ENCODE results near the gene GALNT18.
"Not testable (repeated sequence)": the region's sequence is repeated elsewhere in the genome, so short reads cannot be mapped to it uniquely, and the experiment has no call there.

Gene GALNT18

GRCh38 chr11:11374358-11375148 is 247.3 kb downstream of the GALNT18 start:
- no peak overlapping the region for H3K27ac ChIP-seq (ENCODE audit: low read depth, low read length)
- no peaks in the 10 kb centered on the region for H3K4me1 ChIP-seq (ENCODE audit: insufficient read depth, low read length)
- no peak overlapping the region for H3K4me3 ChIP-seq (ENCODE audit: low read depth in 1 of 2, low read length in 2 of 2)
- H3K36me3 ChIP-seq (ENCODE audit: insufficient read depth, low read length): peaks cover 15% of the 10 kb centered on the region
- H3K27me3 ChIP-seq (ENCODE audit: control insufficient read depth in 1 of 2, insufficient read depth in 2 of 2, low read length in 2 of 2): no peaks in the 10 kb centered on the region
- no peaks in the 10 kb centered on the region for H3K9me3 ChIP-seq (ENCODE audit: low read length)
- no peak overlapping the region for H3K9ac ChIP-seq (ENCODE audit: low read length)

DNA sequence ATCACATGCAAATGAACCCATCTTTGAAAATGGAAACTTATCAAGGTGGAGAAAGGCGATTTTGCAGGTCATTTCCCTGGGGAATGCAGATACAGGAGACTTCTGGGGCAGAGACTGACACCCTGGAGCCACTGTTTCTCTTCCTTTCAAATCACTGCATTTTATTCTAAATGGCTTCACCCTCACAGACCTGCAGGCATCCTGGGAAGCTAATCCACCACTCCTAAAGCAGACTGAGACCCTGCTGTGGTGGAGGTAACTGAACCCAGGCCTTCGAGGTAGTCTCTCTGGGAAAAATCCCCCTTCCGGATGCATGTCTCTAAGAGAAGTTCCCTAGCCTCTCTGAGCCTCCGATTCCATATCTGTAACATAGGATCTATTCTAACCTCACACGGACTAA is 247.9 kb downstream of the GALNT18 start:
- no peak overlapping the region for H3K27ac ChIP-seq (ENCODE audit: low read depth, low read length)
- H3K4me3 ChIP-seq (ENCODE audit: low read depth in 1 of 2, low read length in 2 of 2): no peak overlapping the region
- H3K9me3 ChIP-seq (ENCODE audit: low read length): no peaks in the 10 kb centered on the region
- no peaks in the 10 kb centered on the region for H3K4me1 ChIP-seq (ENCODE audit: insufficient read depth, low read length)
- H3K36me3 ChIP-seq (ENCODE audit: insufficient read depth, low read length): peaks cover 15% of the 10 kb centered on the region
- no peak overlapping the region for H3K9ac ChIP-seq (ENCODE audit: low read length)
- H3K27me3 ChIP-seq (ENCODE audit: control insufficient read depth in 1 of 2, insufficient read depth in 2 of 2, low read length in 2 of 2): no peaks in the 10 kb centered on the region

DNA sequence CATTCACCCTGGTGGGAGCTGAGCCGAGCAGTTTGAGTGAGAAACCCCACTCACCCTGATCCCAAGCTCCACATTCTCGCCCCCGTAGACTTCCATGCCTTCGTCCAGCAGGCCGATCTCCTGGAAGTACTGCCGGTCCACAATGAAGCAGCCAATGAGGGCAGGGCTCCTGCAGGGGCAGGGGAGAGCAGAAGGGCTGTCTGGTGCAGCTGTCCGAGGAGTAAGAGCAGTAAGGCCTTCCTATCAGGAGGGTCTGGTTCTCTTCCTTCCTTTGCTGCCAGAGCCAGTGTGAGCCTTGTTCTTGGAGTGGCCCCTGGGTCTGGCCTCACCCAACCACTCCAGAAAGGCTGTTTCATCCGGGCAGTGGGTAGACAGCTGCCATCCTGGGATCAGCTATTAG is 249.3 kb downstream of the GALNT18 start:
- Histone ChIP-seq H3K4me3 (ENCODE audit: low read depth in 1 of 2, low read length in 2 of 2) (no peak overlapping the region), H3K36me3 (ENCODE audit: insufficient read depth, low read length) (peaks cover 10% of the 10 kb centered on the region), H3K9me3 (ENCODE audit: low read length) (no peaks in the 10 kb centered on the region), H3K27me3 (ENCODE audit: control insufficient read depth in 1 of 2, insufficient read depth in 2 of 2, low read length in 2 of 2) (no peaks in the 10 kb centered on the region), H3K27ac (ENCODE audit: low read depth, low read length) (no peak overlapping the region), H3K9ac (ENCODE audit: low read length) (no peak overlapping the region), H3K4me1 (ENCODE audit: insufficient read depth, low read length) (no peaks in the 10 kb centered on the region)

GRCh38 chr11:11370962-11371303 is 250.9 kb downstream of the GALNT18 start:
- H3K27me3 ChIP-seq (ENCODE audit: control insufficient read depth in 1 of 2, insufficient read depth in 2 of 2, low read length in 2 of 2): no peaks in the 10 kb centered on the region

DNA sequence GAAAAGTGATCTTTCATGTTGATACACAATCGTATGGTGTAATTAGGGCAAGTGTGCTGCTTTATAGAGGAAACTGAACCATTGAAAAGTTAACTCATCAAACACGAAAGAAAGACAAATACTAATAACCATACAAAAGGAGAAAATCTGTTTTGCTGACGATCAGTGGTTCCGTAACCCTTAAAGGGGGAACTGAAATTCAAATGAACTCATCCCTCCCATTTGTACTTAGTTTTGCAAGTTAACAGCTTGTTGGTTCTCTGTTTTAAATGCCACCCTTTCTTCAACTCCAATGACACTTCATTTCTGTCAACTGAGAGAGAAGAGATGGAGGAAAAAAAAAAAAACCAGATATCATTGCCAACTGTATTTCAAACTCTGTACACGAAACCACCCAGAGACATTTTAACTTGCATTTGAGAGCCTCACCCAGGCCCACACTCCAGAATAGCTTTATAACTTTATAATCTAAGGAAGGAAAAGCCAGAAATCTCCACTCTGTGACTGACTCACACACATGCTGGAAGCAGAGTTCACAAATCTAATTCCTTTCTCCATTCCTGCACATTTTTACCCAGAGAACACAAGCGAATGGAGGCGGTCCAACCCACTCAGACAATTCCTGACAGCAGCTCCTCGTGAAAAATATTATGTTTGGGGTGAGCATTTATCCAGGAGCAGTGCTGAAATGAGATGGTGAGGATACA is 251.4 kb downstream of the GALNT18 start:
- Histone ChIP-seq H3K9me3 (ENCODE audit: low read length) (no peaks in the 10 kb centered on the region), H3K4me3 (ENCODE audit: low read depth in 1 of 2, low read length in 2 of 2) (no peak overlapping the region), H3K27me3 (ENCODE audit: control insufficient read depth in 1 of 2, insufficient read depth in 2 of 2, low read length in 2 of 2) (no peaks in the 10 kb centered on the region), H3K4me1 (ENCODE audit: insufficient read depth, low read length) (no peaks in the 10 kb centered on the region), H3K27ac (ENCODE audit: low read depth, low read length) (no peak overlapping the region), H3K9ac (ENCODE audit: low read length) (no peak overlapping the region), H3K36me3 (ENCODE audit: insufficient read depth, low read length) (no peaks in the 10 kb centered on the region)

More at GRCh38 chr11:11370962-11371303, 250.9 kb downstream of the GALNT18 start:
- no peak overlapping the region for H3K9ac ChIP-seq (ENCODE audit: low read length)
- no peak overlapping the region for H3K4me3 ChIP-seq (ENCODE audit: low read depth in 1 of 2, low read length in 2 of 2)
- no peaks in the 10 kb centered on the region for H3K4me1 ChIP-seq (ENCODE audit: insufficient read depth, low read length)
- H3K27ac ChIP-seq (ENCODE audit: low read depth, low read length): no peak overlapping the region
- H3K9me3 ChIP-seq (ENCODE audit: low read length): no peaks in the 10 kb centered on the region
- H3K36me3 ChIP-seq (ENCODE audit: insufficient read depth, low read length): no peaks in the 10 kb centered on the region

DNA sequence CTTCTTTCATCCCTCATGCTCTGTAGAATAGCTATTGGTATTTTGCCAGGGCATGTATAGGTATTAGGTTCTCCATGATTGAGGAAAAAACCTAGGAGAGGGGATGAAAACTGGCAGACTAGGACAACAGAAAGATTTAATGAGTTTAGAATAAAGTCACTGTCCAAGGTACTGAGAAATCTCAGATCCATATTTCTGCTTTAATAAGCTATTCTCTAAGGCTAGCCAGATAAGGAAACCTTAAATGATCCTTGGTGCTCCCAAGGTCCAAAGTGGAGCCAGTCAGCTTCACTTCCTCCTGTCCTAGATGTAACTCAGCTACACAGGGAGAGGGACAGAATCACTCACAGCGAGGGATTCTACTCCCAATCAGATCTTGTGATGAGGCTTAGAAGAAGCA is 255.0 kb downstream of the GALNT18 start:
- H3K4me3 ChIP-seq (ENCODE audit: low read depth in 1 of 2, low read length in 2 of 2): no peak overlapping the region
- no peaks in the 10 kb centered on the region for H3K27me3 ChIP-seq (ENCODE audit: control insufficient read depth in 1 of 2, insufficient read depth in 2 of 2, low read length in 2 of 2)
- H3K36me3 ChIP-seq (ENCODE audit: insufficient read depth, low read length): no peaks in the 10 kb centered on the region
- H3K27ac ChIP-seq (ENCODE audit: low read depth, low read length): no peak overlapping the region
- H3K9me3 ChIP-seq (ENCODE audit: low read length): no peaks in the 10 kb centered on the region
- H3K4me1 ChIP-seq (ENCODE audit: insufficient read depth, low read length): no peaks in the 10 kb centered on the region
- no peak overlapping the region for H3K9ac ChIP-seq (ENCODE audit: low read length)

- Histone ChIP-seq H3K9me3 (ENCODE audit: low read length) (no peaks in the 10 kb centered on the region), H3K36me3 (ENCODE audit: insufficient read depth, low read length) (no peaks in the 10 kb centered on the region), H3K4me3 (ENCODE audit: low read depth in 1 of 2, low read length in 2 of 2) (no peak overlapping the region), H3K27me3 (ENCODE audit: control insufficient read depth in 1 of 2, insufficient read depth in 2 of 2, low read length in 2 of 2) (no peaks in the 10 kb centered on the region), H3K9ac (ENCODE audit: low read length) (no peak overlapping the region), H3K27ac (ENCODE audit: low read depth, low read length) (no peak overlapping the region), H3K4me1 (ENCODE audit: insufficient read depth, low read length) (no peaks in the 10 kb centered on the region)
These were observed 258.1 kb downstream of the GALNT18 start for GRCh38 chr11:11363674-11364073.

DNA sequence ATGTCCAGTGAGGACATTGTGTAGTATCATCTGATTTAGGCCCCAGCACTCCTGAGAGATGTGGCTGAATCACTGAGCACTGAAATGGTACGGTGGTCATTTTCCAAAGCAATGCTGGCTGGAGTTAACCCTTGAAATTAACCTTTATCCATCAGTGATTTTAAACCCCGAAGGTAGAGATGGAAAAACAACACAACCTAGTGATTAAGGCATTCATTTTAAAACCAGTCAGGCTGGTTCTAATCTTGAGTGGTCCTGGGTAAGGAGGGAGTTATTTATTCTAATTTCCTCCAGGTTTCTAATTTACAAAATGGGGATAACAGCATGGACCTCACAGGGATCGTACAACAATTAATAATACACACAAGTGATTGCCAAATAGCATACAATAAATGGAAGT is 262.2 kb downstream of the GALNT18 start:
- H3K27ac ChIP-seq (ENCODE audit: low read depth, low read length): no peak overlapping the region
- no peaks in the 10 kb centered on the region for H3K4me1 ChIP-seq (ENCODE audit: insufficient read depth, low read length)
- no peak overlapping the region for H3K9ac ChIP-seq (ENCODE audit: low read length)
- H3K27me3 ChIP-seq (ENCODE audit: control insufficient read depth in 1 of 2, insufficient read depth in 2 of 2, low read length in 2 of 2): no peaks in the 10 kb centered on the region
- no peak overlapping the region for H3K4me3 ChIP-seq (ENCODE audit: low read depth in 1 of 2, low read length in 2 of 2)
- no peaks in the 10 kb centered on the region for H3K36me3 ChIP-seq (ENCODE audit: insufficient read depth, low read length)
- H3K9me3 ChIP-seq (ENCODE audit: low read length): no peaks in the 10 kb centered on the region

DNA sequence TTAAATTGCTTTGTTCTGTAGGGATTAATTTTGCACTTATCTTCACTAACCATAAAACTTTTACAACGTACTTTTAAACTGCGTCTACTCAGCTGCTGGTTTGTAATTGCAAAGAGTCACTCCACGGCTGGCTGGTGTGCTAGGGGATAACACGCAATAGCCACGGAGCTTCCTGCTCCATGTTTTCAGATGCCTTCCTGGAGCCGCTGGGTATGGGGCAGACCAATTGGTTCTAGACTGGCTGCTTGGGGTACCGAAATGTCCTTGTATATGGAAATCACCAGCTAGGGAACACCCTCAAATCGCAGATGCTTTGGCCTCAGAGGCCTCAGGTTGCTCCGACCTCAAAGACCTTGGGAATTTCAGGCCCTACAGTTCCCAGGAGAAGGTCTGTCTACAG is 265.0 kb downstream of the GALNT18 start:
- Histone ChIP-seq H3K4me3 (ENCODE audit: low read depth in 1 of 2, low read length in 2 of 2) (no peak overlapping the region), H3K36me3 (ENCODE audit: insufficient read depth, low read length) (no peaks in the 10 kb centered on the region), H3K4me1 (ENCODE audit: insufficient read depth, low read length) (no peaks in the 10 kb centered on the region), H3K9ac (ENCODE audit: low read length) (no peak overlapping the region), H3K27me3 (ENCODE audit: control insufficient read depth in 1 of 2, insufficient read depth in 2 of 2, low read length in 2 of 2) (no peaks in the 10 kb centered on the region), H3K27ac (ENCODE audit: low read depth, low read length) (no peak overlapping the region), H3K9me3 (ENCODE audit: low read length) (no peaks in the 10 kb centered on the region)

- not testable (repeated sequence) for H3K27me3 ChIP-seq (ENCODE audit: control insufficient read depth in 1 of 2, insufficient read depth in 2 of 2, low read length in 2 of 2); H3K36me3 ChIP-seq (ENCODE audit: insufficient read depth, low read length); H3K9me3 ChIP-seq (ENCODE audit: low read length); H3K4me3 ChIP-seq (ENCODE audit: low read depth in 1 of 2, low read length in 2 of 2); H3K27ac ChIP-seq (ENCODE audit: low read depth, low read length); H3K9ac ChIP-seq (ENCODE audit: low read length)
- peaks cover 26% of the 10 kb centered on the region for H3K4me1 ChIP-seq (ENCODE audit: insufficient read depth, low read length)
These were observed 268.9 kb downstream of the GALNT18 start, which contains the start of gene CSNK2A3 for GRCh38 chr11:11352878-11353277. Gene CSNK2A3 (minus strand): TSS chr11:11353250. CDS start chr11:11353119, 131 bp downstream.

- not testable (repeated sequence) for H3K4me3 ChIP-seq (ENCODE audit: low read depth in 1 of 2, low read length in 2 of 2); H3K9ac ChIP-seq (ENCODE audit: low read length); H3K36me3 ChIP-seq (ENCODE audit: insufficient read depth, low read length); H3K9me3 ChIP-seq (ENCODE audit: low read length); H3K27me3 ChIP-seq (ENCODE audit: control insufficient read depth in 1 of 2, insufficient read depth in 2 of 2, low read length in 2 of 2); H3K27ac ChIP-seq (ENCODE audit: low read depth, low read length)
- H3K4me1 ChIP-seq (ENCODE audit: insufficient read depth, low read length): peaks cover 26% of the 10 kb centered on the region
These were observed 270.0 kb downstream of the GALNT18 start for GRCh38 chr11:11351851-11352250.
